GM21381 (cell line): ENCODE results near the gene RAPGEF5.

Source experiments
- ATAC-seq: cut with Tn5 transposase; IDR thresholded peaks from one replicate; pipeline ENCODE4 v1.9.1; 2021; ENCODE audit warnings: mild to moderate bottlenecking, moderate library complexity; ENCODE audit not compliant: unreplicated experiment

RAPGEF5 gene, protein sequence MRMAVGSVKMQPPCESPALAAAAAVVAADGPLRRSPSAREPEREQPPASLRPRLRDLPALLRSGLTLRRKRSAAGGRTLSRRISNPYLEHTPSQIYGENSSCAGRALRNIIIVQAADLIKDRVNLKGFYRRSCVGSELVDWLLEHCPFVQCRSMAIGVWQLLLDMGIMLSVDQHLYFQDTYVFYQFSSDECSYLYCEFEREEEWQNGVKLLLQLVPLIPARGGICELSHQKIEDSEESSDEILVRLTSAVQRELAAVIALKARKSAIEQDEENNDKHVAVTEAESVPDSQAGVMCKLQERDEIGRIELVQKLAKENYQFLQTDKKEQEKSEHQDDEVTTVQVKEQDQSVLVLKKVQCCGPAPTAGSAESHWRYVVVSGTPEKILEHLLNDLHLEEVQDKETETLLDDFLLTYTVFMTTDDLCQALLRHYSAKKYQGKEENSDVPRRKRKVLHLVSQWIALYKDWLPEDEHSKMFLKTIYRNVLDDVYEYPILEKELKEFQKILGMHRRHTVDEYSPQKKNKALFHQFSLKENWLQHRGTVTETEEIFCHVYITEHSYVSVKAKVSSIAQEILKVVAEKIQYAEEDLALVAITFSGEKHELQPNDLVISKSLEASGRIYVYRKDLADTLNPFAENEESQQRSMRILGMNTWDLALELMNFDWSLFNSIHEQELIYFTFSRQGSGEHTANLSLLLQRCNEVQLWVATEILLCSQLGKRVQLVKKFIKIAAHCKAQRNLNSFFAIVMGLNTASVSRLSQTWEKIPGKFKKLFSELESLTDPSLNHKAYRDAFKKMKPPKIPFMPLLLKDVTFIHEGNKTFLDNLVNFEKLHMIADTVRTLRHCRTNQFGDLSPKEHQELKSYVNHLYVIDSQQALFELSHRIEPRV

DNA sequence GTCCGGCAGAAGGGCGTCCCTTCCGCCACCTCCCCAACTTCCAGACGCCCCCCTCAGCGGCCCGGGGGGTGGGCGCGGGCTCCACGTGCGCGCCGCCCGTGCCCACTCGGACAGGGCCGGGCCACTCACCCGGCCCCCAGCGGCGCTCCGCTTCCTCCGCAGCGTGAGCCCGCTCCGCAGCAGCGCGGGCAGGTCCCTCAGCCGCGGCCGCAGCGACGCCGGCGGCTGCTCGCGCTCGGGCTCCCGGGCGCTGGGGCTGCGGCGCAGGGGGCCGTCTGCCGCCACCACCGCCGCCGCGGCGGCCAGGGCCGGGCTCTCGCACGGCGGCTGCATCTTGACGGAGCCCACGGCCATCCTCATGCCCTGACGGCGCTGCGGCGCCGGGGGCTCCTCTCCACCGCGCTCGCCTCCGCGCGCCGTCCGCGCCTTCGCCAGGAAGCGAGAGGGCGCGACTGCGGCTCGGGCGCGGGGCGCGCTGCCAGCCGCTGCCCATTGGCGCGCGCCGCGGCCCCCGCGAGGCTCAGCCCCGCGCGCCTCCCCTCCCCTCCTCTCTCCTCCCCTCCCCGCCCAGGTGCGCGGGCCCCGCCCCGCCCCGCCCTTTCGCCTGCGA, at the start of gene RAPGEF5:
TSS of gene RAPGEF5 (minus strand) at position 454 of the 610 bp plus-strand sequence. CDS start at position 360, 94 bp downstream.
- peak; percentile 54 for ATAC-seq

GRCh38 chr7:22406715-22407114, 49.8 kb upstream of the RAPGEF5 start:
- ATAC-seq: no peak

DNA sequence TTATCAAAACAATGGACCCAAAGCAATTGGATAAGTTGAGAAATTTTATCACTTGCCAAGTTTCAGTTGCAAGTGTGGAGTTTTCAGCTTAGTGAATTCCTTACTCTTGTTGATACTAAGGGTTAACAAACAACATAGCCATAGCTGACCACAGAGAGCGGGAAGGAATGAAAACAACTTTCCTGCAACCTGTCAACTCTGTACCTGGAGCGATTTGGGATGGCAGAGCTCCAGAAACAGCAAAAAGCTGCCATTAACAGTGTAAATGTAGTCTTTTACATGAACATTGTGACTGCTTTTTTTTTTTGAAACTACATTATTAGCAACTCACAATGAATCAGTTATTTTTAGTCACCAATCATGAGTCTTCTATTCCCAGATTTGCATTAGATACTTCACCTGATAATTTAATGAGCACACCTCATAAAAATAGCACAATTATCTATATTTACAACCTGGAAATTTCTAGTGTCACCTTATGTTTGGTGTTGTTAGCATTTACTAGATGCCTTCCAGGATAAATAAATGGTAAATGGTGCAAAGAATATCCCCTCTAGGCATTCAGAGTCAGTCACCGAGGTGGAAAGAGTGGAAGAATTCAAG, 47.6 kb upstream of the RAPGEF5 start:
- ATAC-seq: no peak

- no peak for ATAC-seq
Measured at GRCh38 chr7:22403344-22403743, 46.4 kb upstream of the RAPGEF5 start.

DNA sequence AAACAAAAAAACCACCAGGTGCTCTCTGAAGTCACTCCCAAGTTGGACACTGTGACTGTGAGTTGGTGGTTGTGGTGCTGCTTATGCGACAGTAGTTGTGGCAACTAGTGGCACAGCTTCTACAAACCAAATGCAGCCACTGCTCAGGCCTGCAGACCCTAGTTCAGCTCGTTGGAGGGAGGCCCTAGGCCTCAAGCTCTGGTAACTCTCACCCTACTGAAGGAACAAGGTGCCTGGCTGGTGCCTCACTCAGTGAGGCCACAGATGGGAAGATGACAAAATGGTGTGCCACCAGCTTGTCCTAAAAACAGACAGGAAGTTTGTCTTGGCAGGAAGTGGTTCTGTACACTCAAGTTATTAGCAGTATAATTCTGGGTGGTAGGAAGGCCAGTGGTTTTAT, 45.3 kb upstream of the RAPGEF5 start:
- no peak for ATAC-seq

DNA sequence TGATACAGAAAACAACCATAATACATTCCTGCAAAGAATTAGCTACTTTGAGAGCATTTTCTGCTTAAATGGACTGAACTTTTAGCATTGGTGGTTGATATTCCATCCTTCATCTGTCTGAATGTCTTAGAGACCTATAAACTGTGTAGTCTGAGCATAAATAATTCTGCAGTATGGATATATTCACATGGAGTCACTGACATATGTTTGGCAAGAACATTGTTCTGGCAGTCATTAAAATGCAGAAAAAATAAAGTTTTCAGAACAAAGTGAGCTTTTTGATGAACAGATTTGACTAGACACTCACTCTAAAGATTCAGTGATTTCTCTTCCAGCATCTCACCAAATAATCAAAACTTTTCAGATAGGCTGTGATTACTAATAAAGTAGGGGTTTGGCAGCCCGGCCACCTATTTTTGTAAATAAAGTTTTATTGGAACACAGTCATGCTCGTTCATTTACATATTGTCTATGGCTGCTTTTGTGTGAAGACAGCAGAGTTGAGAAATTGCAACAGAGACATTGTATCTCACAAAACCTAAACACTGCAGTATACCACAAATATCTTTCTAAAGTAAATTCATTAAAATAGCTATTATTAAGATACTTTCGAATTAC, 44.1 kb upstream of the RAPGEF5 start:
- no peak for ATAC-seq

DNA sequence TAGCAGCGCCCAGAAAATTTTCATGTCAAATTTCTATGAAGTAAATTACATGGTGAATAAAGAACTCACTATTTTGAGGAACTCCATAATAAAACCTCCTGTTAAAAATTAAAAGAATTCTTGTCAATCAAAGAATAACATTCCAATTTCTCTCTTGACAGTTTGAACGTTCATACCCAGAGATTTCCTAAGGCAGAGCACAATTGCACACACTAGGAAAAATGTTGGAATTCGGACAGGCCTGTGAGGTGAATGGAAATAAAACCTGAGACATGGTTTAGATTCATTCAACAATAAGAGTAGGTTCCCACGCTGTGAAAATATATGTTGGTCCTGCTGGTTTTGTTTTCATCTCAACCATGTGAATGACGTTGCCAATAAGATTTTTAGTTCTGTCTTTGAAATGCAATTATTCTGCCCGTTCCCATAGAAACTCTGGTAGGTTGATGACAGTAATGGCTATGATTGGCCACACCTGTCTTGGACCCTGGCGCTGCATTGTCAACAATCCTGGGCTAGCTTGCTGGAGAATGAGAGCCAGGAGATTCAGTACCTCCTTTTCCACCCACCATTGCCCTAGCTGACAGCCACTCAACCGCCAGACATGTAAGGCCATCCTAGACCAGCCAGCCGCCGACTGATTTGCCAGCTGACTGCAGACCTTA, 43.3 kb upstream of the RAPGEF5 start:
- ATAC-seq: no peak

GRCh38 chr7:22399546-22399945, 42.6 kb upstream of the RAPGEF5 start:
- no peak for ATAC-seq

DNA sequence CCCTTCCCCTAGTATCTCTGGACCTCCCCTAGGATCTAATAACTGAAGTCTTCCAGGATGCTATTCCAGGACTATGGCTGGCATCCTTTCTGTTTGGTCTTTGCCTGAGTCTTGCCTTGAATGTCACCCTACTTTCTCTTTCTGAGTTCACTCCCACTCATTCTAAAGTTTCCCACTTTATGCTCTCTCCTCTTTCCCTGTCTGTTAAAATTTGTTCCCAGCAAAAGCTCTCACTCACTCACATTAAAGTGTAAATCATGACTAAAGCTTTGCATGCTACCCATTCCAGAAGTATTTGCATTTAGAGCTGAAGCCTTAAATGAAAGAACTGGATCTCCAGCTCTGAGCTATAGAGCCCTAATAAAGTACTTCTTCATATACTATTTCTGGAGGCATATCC, 42.1 kb upstream of the RAPGEF5 start:
- ATAC-seq: no peak

GRCh38 chr7:22397981-22398380, 41.0 kb upstream of the RAPGEF5 start:
- ATAC-seq: no peak

- no peak for ATAC-seq
Measured at GRCh38 chr7:22395222-22395621, 38.3 kb upstream of the RAPGEF5 start.

GRCh38 chr7:22394739-22395138, 37.8 kb upstream of the RAPGEF5 start:
- ATAC-seq: no peak

- no peak for ATAC-seq
Measured at GRCh38 chr7:22393913-22394729, 37.2 kb upstream of the RAPGEF5 start.

GRCh38 chr7:22390516-22390915, 33.6 kb upstream of the RAPGEF5 start:
- ATAC-seq: no peak

- no peak for ATAC-seq
Measured at GRCh38 chr7:22389892-22390291, 32.9 kb upstream of the RAPGEF5 start.

DNA sequence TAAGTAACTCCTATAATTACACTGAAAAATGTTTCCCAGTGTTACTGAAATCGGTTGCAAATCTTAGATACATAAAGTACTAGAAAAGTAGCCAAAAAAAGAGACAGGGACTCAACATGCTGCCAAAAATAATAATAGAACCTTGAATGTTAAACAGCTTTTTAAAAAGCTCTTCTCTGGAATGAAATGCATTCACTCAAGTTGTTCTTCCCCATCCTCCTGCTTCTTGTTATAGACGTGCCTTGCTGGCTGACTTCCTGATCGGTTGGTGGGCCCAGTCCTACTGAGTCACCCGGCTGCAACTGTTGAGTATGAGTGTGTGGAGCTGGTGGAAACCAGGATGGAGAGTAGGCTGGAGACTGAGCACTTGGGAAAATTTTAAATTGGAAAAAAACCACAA, 30.6 kb upstream of the RAPGEF5 start:
- ATAC-seq: no peak

GRCh38 chr7:22386865-22387264, 29.9 kb upstream of the RAPGEF5 start:
- ATAC-seq: peak; percentile 64

GRCh38 chr7:22386206-22386858, 29.4 kb upstream of the RAPGEF5 start:
- ATAC-seq: peak; percentile 54

DNA sequence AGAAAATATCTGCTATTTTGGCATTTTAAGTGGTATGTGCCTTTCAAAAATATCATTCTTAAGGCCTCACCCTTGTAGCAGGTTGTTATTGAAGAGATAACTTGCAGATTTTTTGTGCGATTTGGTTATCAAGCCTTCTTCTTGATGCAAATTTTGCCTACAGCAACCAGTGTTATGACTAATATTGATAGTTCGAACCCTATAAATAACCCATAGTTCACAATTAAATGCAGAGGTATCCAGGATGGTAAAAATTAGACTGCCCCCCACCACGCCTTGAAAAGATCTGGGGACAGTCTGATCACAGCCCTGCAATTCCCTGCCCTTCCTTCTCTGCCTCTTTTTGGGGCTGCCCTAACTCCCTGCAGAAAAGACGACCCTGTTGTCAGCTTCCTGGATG, 28.4 kb upstream of the RAPGEF5 start:
- no peak for ATAC-seq
